Left cardiac atrium (tissue), 4 donors: ENCODE data around the gene LINGO3. TPM values are rescaled to one million over a fixed set of nuclear protein-coding genes. Genes with fewer than 3 reads are reported as not detected.
A peak's percentile ranks its signal among the peaks of the same experiment; 100 is the strongest.

Source experiments
- ATAC-seq, 2 donors: fragments of 200-7000 bp; cut with Tn5 transposase; one replicate each; pipeline ENCODE4 v1.9.1; 2020; ENCODE audit warnings: mild to moderate bottlenecking in 2 of 2, moderate library complexity in 2 of 2
- DNase-seq: peaks from one replicate; pipeline ENCODE4 v3.0.0-alpha.2; 2020
- intact Hi-C, 2 donors: fragments of 100-400 bp; cut with DNase I; formaldehyde crosslinking; loops; one replicate each; pipeline versions ENCODE4 v1.14.1 to v1.15.1; 2022 to 2023
- total RNA-seq, 2 donors: library from RNA; stranded (reverse); fragmentation: NEBNext Ultra II Directional; extraction: Animal tissue kit (Norgen Biotek cat#: 25700); gene quantifications; one replicate each; pipeline ENCODE4 v1.2.1, GENCODE V29; 2021
- donor health status: DM: no; HTN: yes; CAD: no.
- donor health status: DM: no; HTN: yes; CAD: no; lungs with severe emphysema.
- donor health status: DM: yes; HTN: yes; CAD: no.
- donor health status: Dilated cardiomyopathy.

Gene LINGO3
- total RNA-seq, 2 donors from 2014 or later = not detected

DNA sequence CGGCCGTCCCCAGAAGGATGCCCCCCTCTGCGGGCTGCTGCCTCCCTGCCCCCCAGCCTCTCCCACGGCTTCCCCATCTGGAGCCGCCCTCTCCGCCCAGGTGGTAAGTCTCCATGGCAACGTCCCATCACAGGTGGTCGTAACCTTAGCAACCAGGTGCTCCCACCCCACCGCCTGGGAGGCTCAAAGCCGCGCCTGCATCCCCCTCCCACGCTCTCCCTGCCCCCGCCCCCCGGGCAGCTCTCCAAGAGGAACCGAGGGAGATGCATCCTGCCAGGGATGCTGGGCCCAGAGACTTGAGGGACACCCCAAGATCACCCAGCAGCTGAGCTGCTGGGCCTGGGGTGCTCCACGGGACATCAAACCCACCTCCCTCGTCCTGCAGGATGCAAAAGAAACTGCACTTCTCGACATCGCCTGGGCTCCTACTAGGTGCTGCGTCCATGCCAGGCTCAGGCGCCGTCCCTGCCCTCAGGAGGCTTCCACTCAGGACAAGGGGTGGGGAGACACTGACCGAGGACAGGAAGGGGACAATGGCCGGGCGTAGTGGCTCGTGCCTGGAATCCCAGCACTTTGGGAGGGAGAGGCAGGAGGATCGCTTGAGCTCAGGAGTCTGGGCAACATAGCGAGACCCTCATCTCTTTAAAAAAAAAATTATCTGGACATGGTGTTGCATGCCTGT, 5.0 kb upstream of the LINGO3 start:
- intact Hi-C loops = loop anchor here in 1 of 2 donors (10.0 kb wide), 1 partner anchor 158 kb away; the partner anchor contains the start of gene AP3D1
- no peak for ATAC-seq
- no peak for DNase-seq

DNA sequence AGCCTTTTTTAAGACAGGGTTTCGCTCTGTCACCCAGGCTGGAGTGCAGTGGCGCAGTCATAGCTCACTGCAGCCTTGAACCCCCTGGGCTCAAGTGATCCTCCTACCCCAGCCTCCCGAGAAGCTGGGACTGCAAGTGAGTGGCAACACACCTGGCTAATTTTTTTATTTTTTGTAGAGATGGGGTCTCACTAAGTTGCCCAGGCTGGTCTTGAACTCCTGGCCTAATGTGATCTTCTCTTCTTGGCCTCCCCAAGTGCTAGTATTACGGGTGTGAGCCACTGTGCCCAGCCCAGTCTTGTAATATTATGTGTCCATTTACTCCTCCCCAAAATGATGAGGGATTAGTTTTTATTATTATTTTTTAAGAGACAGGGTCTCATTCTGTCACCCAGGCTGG, 3.1 kb upstream of the LINGO3 start:
- no peak for ATAC-seq
- intact Hi-C loops = loop anchor here in 1 of 2 donors (10.0 kb wide), 1 partner anchor 156 kb away; the partner anchor contains the start of gene AP3D1

GRCh38 chr19:2309734-2310362, 1.9 kb upstream of the LINGO3 start:
- intact Hi-C loops = loop anchor here in 1 of 2 donors (10.0 kb wide), 1 partner anchor 155 kb away; the partner anchor contains the start of gene AP3D1
- ATAC-seq = peak; percentile 21 to 64
- DNase-seq = no peak

More for the DNA sequence above, 3.1 kb upstream of the LINGO3 start:
- no peak for DNase-seq

DNA sequence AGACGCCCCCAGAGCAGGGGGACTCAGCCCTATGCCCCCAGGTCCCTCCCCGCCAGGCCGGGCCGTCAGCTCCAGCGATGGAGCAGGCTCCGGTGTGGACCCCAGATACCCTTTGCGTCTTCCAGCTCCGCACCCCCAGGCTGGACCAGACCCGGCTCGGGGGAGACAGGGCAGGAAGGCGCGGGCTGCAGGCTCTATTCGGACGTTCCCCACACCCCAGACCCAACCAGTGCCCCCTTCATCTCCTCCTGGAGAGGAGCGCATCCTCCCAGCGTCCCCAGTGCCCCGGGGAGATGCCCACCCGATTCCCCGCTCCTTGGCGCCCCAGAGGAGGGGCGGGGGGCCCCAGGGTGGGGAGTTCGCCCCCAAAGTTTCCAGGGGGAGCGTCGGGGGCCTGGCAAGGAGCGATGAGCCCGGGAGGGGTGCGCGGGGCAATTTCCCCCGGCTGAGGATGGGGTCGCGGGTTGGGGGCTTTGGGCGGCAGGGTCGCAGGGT, 389 bp downstream of the LINGO3 start:
- DNase-seq (no peak), ATAC-seq (no peak)
- intact Hi-C loops = no loop called here

DNA sequence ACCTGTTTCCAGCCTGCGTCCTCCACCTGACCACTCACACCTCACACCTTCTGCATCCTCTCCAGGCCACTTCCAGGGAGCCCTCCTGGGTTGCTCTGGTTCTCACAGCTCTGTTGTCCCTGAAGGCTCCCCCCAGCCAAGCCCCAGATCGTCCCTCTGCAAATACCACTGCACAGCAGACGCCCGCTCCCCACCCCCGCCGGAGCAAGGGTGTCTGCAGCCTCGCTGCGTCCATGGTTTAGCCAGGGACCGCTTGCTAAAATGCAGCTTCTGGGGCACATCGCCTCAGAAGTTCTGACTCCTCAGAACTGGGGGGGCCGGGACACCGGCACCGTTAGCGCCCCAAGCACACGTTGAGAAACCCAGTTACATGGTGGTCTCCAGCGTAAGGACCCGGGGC, 983 bp downstream of the LINGO3 start:
- ATAC-seq (no peak), DNase-seq (no peak)

GRCh38 chr19:2306281-2306806, 1.6 kb downstream of the LINGO3 start:
- intact Hi-C loops = no loop called here
- DNase-seq (no peak), ATAC-seq (no peak)

More for the DNA sequence above, 983 bp downstream of the LINGO3 start:
- intact Hi-C loops = no loop called here

- DNase-seq (no peak), ATAC-seq (no peak)
- intact Hi-C loops = no loop called here
Observed at GRCh38 chr19:2305452-2306280, 2.3 kb downstream of the LINGO3 start.

- ATAC-seq (no peak), DNase-seq (no peak)
- intact Hi-C loops = no loop called here
Observed at GRCh38 chr19:2303211-2303798, 4.6 kb downstream of the LINGO3 start.

DNA sequence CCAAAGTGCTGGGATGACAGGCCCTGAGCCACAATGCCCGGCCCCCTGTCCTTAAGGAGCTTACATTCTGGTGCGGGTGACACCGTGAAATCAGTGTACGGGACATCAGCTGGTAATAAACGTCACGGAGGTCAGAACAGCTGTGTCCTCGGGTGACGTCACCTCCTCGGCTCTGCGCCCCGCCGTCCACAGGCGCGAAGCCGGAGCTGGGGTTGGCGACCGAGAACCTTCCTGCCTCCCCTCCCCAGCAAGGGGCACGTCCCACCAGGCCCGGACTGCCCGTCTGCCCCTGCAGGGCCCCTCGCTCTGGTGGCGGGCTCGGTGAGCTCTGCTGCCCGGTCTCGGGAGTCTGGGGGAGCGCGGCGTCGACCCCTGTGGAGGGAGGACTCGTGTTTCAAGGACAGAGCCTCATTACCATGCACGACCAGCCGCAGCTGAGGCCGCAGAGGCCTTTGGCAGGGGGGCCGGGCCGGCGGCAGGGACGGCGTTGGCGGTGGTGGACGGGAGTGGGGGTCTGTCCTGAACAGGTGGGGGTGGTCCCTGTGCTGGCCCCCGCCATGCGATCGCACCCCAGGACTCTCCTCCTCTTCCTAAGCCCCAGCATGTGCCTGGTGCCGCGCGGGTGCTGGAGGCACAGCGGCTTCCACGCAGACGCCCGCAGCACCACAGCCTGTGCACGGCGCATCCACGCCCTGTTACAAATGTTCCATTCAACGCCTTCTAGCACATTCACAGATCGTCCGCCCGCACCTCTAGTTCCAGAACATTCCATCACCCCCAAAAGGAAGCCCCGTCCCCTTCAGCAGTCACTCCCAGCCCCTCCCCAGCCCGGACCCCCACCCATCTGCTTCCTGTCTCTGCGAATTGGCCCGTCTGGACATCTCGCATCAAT, 5.4 kb downstream of the LINGO3 start:
- peak; percentile 53 to 66 for ATAC-seq
- intact Hi-C loops = no loop called here
- DNase-seq = peak; percentile 72

DNA sequence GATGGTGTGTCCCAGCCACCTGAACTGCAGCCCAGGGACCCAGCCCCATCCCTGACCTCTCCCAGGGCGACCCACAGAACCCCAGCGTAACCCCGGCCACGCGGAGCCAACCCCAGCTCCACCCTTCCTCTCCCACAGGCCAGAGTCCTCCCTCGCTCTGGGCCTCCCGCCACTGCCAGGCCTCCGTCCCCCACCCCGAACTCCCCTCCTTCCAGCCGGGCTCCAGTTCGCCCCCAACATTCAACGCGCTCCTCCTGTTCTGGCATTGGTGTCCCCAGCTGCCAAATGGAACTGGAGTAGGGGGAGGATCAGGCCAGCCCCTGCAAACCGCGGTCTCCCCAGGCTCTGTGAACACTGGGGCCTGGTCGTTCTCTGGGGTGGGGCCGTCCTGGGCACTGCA, 7.4 kb downstream of the LINGO3 start:
- intact Hi-C loops = no loop called here
- DNase-seq (no peak), ATAC-seq (no peak)

- no peak for ATAC-seq
- intact Hi-C loops = no loop called here
- no peak for DNase-seq
Observed at GRCh38 chr19:2296141-2296540, 11.8 kb downstream of the LINGO3 start.

- peak; percentile 56 for DNase-seq
- peak; percentile 68 to 78 for ATAC-seq
- intact Hi-C loops = no loop called here
Observed at GRCh38 chr19:2294687-2295335, 13.1 kb downstream of the LINGO3 start.

DNA sequence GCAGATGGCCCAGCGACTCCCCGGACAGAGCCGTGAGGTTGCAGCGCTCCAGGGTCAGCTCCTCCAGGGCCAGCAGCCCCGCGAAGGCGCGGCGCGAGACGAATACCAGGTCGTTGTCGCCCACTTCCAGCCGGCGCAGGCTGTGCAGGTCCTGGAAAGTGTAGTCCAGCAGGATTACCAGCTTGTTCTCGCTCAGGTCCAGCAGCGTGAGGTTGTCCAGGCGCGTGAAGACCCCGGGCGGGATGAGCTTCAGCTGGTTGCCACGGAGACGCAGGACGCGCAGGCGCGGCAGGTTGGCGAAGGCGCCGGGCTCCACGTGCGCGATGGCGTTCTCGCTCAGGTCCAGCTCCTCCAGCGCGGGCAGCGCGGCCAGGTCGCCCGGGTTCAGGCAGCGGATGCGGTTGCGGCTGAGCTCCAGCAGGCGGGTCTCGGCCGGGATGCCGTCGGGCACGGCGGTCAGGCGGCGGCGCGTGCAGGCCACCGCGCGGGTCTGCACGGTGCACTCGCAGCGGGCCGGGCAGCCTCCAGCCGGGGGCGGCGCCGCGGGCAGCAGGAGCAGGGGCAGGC, 16.7 kb downstream of the LINGO3 start:
- intact Hi-C loops = no loop called here
- ATAC-seq (no peak), DNase-seq (no peak)

GRCh38 chr19:2290441-2291184, 17.3 kb downstream of the LINGO3 start:
- ATAC-seq (peak in 1 of 2 donors; percentile 4), DNase-seq (no peak)
- intact Hi-C loops = no loop called here

- no peak for DNase-seq
- ATAC-seq = peak; percentile 25 to 38
- intact Hi-C loops = no loop called here
Observed at GRCh38 chr19:2289714-2290435, 18.1 kb downstream of the LINGO3 start.
